Retina (tissue), 1 donor: ENCODE data around the gene DUSP1.

Experiments used
- DNase-seq: peaks from one replicate; pipeline ENCODE4 v3.0.0-alpha.2; 2016

DUSP1 gene

GRCh38 chr5:172720655-172721054 is 50.3 kb downstream of the DUSP1 start:
- DNase-seq: no peak

GRCh38 chr5:172719211-172719610 is 51.8 kb downstream of the DUSP1 start:
- no peak for DNase-seq

GRCh38 chr5:172718527-172719114 is 52.4 kb downstream of the DUSP1 start:
- no peak for DNase-seq
